SK-N-SH (cell line): ENCODE data around the gene ZNF32.

Source experiments
- CHD2 ChIP-seq: fragments of 150-350 bp; IDR thresholded peaks from 2 replicates; pipeline ENCODE4 v1.6.1; 2018; ENCODE audit warnings: low read length; ENCODE audit not compliant: partially characterized antibody
- CTCF ChIP-seq: fragments of 200-600 bp; sonication (generic); IDR thresholded peaks from 2 replicates; pipeline ENCODE4 v1.6.1; 2017; ENCODE audit warnings: antibody characterized with exemption, mild to moderate bottlenecking, moderate library complexity
- EP300 ChIP-seq, 2 experiments: IDR thresholded peaks; 2 replicates each; pipeline versions ENCODE4 v1.4.0 to v1.6.1; 2012; ENCODE audit warnings: borderline replicate concordance in 1 of 2, low read depth in 1 of 2, low read length in 1 of 2
- GATA2 ChIP-seq: sonication (generic); formaldehyde crosslinking; IDR thresholded peaks from 2 replicates; pipeline ENCODE4 v1.5.0; 2020; ENCODE audit warnings: mild to moderate bottlenecking, missing genetic modification reagents
- MXI1 ChIP-seq: IDR thresholded peaks from 2 replicates; pipeline ENCODE4 v1.6.1; 2012; ENCODE audit warnings: mild to moderate bottlenecking, low read depth, low read length, improper control_type of control experiment
- TF ChIP-seq, protein P1 (sequence below): IDR thresholded peaks from 2 replicates; pipeline ENCODE4 v1.4.0; 2012; ENCODE audit warnings: low read depth

DNA sequence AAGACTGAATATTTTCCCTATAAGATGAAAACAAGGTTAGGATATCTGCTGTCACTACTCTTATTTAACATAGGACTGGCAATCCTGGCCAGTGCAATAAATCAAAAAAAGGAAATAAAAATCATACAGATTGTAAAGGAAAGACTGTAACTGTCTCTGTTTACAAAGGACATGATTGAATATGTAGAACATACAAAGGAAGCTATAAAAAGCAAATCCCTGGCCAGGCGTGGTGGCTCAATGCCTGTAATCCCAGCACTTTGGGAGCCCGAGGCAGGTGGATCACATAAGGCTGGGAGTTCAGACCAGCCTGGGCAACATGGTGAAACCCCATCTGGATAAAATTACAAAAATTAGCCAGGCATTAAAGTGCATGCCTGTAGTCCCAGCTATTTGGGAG lies 26.6 kb downstream of the ZNF32 start:
- no peak for TF ChIP-seq CTCF
- TF ChIP-seq EP300 (IDR thresholded peaks at IDR 0.05; ENCODE audit: borderline replicate concordance in 1 of 2, low read depth in 1 of 2, low read length in 1 of 2): no peak
- no peak for TF ChIP-seq CHD2
- no peak for TF ChIP-seq MXI1
- no peak for TF ChIP-seq GATA2 (CRISPR knock-in tag)
- TF ChIP-seq, protein P1, sequence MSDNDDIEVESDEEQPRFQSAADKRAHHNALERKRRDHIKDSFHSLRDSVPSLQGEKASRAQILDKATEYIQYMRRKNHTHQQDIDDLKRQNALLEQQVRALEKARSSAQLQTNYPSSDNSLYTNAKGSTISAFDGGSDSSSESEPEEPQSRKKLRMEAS: no peak
